ENCODE results near the gene CHCHD2. TPM values are rescaled to one million over a fixed set of nuclear protein-coding genes. Genes with fewer than 3 reads are reported as not detected.
"Not testable (repeated sequence)": the region's sequence is repeated elsewhere in the genome, so short reads cannot be mapped to it uniquely, and the experiment has no call there.

CHCHD2 gene
- total RNA-seq, 1 donor from 2014 or later: 309 TPM

GRCh38 chr7:56121440-56121839, 15.2 kb upstream of the CHCHD2 start:
- intact Hi-C loops (cut with micrococcal nuclease): no loop called here
- TF ChIP-seq CTCF (IDR thresholded peaks at IDR 0.05): no peak
- no peak overlapping the region for H3K4me3 Mint-ChIP-seq
- POLR2A ChIA-PET: no interaction called here
- peaks cover 14% of the 10 kb centered on the region for H3K27me3 Mint-ChIP-seq
- H3K4me1 Mint-ChIP-seq: no peaks in the 10 kb centered on the region
- no peaks in the 10 kb centered on the region for H3K9me3 Mint-ChIP-seq
- ATAC-seq (ENCODE audit: low read depth): no peak
- DNase-seq: no peak
- CTCF ChIA-PET: no interaction called here
- H3K36me3 Mint-ChIP-seq (ENCODE audit: low read depth): no peaks in the 10 kb centered on the region
- no peak overlapping the region for H3K27ac Mint-ChIP-seq

GRCh38 chr7:56115852-56116538, 9.7 kb upstream of the CHCHD2 start, which contains the start of gene NUPR2:
Gene NUPR2, minus strand, starts transcription at chr7:56116417. Its CDS starts 103 bp downstream, at chr7:56116314.
- H3K4me3 Mint-ChIP-seq: no peak within 1 kb of the TSS
- H3K36me3 Mint-ChIP-seq (ENCODE audit: low read depth): no peaks in the 10 kb centered on the region
- no peak for DNase-seq
- ChIA-PET POLR2A (no interaction called here), CTCF (no interaction called here)
- no peak for TF ChIP-seq CTCF (IDR thresholded peaks at IDR 0.05)
- H3K27me3 Mint-ChIP-seq: peaks cover 21% of the 10 kb centered on the region
- intact Hi-C loops (cut with micrococcal nuclease): no loop called here
- H3K9me3 Mint-ChIP-seq: no peaks in the 10 kb centered on the region
- H3K27ac Mint-ChIP-seq: no peak within 1 kb of the TSS
- H3K4me1 Mint-ChIP-seq: no peaks in the 10 kb centered on the region
- no peak for ATAC-seq (ENCODE audit: low read depth)

- DNase-seq; H3K27ac Mint-ChIP-seq; H3K4me3 Mint-ChIP-seq; H3K4me1 Mint-ChIP-seq; H3K9me3 Mint-ChIP-seq; intact Hi-C loops (cut with micrococcal nuclease); H3K36me3 Mint-ChIP-seq (ENCODE audit: low read depth); ATAC-seq (ENCODE audit: low read depth); CTCF ChIA-PET: not testable (repeated sequence)
- H3K27me3 Mint-ChIP-seq: peaks cover 14% of the 10 kb centered on the region
- POLR2A ChIA-PET: interaction anchor here (0.7 kb wide), 1 partner anchor 19 kb away, joined by 9 read pairs; no protein-coding TSS in a partner anchor
These were observed 6.0 kb upstream of the CHCHD2 start for GRCh38 chr7:56112244-56112643.

GRCh38 chr7:56110611-56111010, 4.3 kb upstream of the CHCHD2 start:
- Mint-ChIP-seq H3K36me3 (ENCODE audit: low read depth) (peaks cover 16% of the 10 kb centered on the region), H3K9me3 (peaks cover 3% of the 10 kb centered on the region), H3K4me3 (no peak overlapping the region), H3K27me3 (peaks cover 10% of the 10 kb centered on the region), H3K27ac (no peak overlapping the region), H3K4me1 (peaks cover 23% of the 10 kb centered on the region)
- intact Hi-C loops (cut with micrococcal nuclease): no loop called here
- ChIA-PET CTCF (no interaction called here), POLR2A (no interaction called here)
- ATAC-seq (ENCODE audit: low read depth) (no peak), DNase-seq (no peak)
- TF ChIP-seq CTCF (IDR thresholded peaks at IDR 0.05): no peak

- Mint-ChIP-seq H3K27ac (peak overlapping the region; percentile 63), H3K36me3 (ENCODE audit: low read depth) (peaks cover 30% of the 10 kb centered on the region), H3K9me3 (peaks cover 3% of the 10 kb centered on the region), H3K27me3 (peaks cover 2% of the 10 kb centered on the region), H3K4me1 (peaks cover 37% of the 10 kb centered on the region), H3K4me3 (peak overlapping the region; percentile 54)
- POLR2A ChIA-PET: interaction anchor here (2.8 kb wide), 1 partner anchor 57 kb away, joined by 23 read pairs; the partner anchor contains the start of genes CCT6A and PSPH
- CTCF ChIA-PET: no interaction called here
- intact Hi-C loops (cut with micrococcal nuclease): loop anchor here (5.0 kb wide), 1 partner anchor 1036 kb away; no protein-coding TSS in a partner anchor
- ATAC-seq (ENCODE audit: low read depth): no peak
- no peak for TF ChIP-seq CTCF (IDR thresholded peaks at IDR 0.05)
- no peak for DNase-seq
These were observed 1.6 kb upstream of the CHCHD2 start for GRCh38 chr7:56107954-56108258.
